Gastrocnemius medialis (tissue), 4 donors: Measurements from ENCODE around the gene DBN1.

Source experiments
- POLR2A ChIP-seq, 2 donors: fragments of 450-650 bp; IDR thresholded peaks; one replicate each; pipeline ENCODE4 v1.6.1; 2017; ENCODE audit warnings: antibody characterized with exemption in 2 of 2, mild to moderate bottlenecking in 2 of 2, moderate library complexity in 2 of 2
- TF ChIP-seq, protein P1 (sequence below), 5 experiments: fragments of 450-650 bp in 3 of 5; fragments of 200-600 bp in 2 of 5; sonication (generic) in 2 of 5; IDR thresholded peaks in 4 of 5; conservative IDR thresholded peaks in 1 of 5; 1 replicate in 4 of 5; 2 replicates in 1 of 5; pipeline ENCODE4 v1.5.1; 2016 to 2019; ENCODE audit warnings: antibody characterized with exemption in 5 of 5, mild to moderate bottlenecking in 3 of 5, moderate library complexity in 3 of 5

- TF ChIP-seq, protein P1, sequence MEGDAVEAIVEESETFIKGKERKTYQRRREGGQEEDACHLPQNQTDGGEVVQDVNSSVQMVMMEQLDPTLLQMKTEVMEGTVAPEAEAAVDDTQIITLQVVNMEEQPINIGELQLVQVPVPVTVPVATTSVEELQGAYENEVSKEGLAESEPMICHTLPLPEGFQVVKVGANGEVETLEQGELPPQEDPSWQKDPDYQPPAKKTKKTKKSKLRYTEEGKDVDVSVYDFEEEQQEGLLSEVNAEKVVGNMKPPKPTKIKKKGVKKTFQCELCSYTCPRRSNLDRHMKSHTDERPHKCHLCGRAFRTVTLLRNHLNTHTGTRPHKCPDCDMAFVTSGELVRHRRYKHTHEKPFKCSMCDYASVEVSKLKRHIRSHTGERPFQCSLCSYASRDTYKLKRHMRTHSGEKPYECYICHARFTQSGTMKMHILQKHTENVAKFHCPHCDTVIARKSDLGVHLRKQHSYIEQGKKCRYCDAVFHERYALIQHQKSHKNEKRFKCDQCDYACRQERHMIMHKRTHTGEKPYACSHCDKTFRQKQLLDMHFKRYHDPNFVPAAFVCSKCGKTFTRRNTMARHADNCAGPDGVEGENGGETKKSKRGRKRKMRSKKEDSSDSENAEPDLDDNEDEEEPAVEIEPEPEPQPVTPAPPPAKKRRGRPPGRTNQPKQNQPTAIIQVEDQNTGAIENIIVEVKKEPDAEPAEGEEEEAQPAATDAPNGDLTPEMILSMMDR (IDR thresholded peaks at IDR 0.05 in 4 of 5, conservative IDR thresholded peaks at IDR 0.05 in 1 of 5): no peak
- TF ChIP-seq POLR2A (IDR thresholded peaks at IDR 0.05): no peak
These were observed 19.4 kb upstream of the DBN1 start for GRCh38 chr5:177492841-177493240.
